NOMO-1 treated with dmso at 0.1 percent for 144 hours (cell line): Measurements from ENCODE around the gene GARIN5B.

ENCODE experiments used
- DNase-seq: peaks from one replicate; lab custom pipeline; 2025; ENCODE audit not compliant: unreplicated experiment; lab: John Stamatoyannopoulos, UW

GARIN5B gene

GRCh38 chr19:55325172-55325571 lies 37.9 kb downstream of the GARIN5B start, which contains the start of gene TMEM150B:
TMEM150B (minus strand) TSS chr19:55325341; CDS start chr19:55321036, 4,305 bp downstream.
- DNase-seq: peak; percentile 3

- no peak for DNase-seq
These were observed 38.4 kb downstream of the GARIN5B start for GRCh38 chr19:55324662-55325061.

- no peak for DNase-seq
These were observed 40.7 kb downstream of the GARIN5B start for GRCh38 chr19:55322204-55322885.

- no peak for DNase-seq
These were observed 41.5 kb downstream of the GARIN5B start for GRCh38 chr19:55321466-55322137.

GRCh38 chr19:55320844-55321419 lies 42.1 kb downstream of the GARIN5B start:
- DNase-seq: no peak

GRCh38 chr19:55319785-55320184 lies 43.3 kb downstream of the GARIN5B start:
- DNase-seq: no peak

GRCh38 chr19:55316646-55317045 lies 46.4 kb downstream of the GARIN5B start:
- DNase-seq: no peak

GRCh38 chr19:55315956-55316525 lies 47.0 kb downstream of the GARIN5B start:
- DNase-seq: no peak

- DNase-seq: no peak
These were observed 48.7 kb downstream of the GARIN5B start for GRCh38 chr19:55314396-55314795.

- DNase-seq: no peak
These were observed 50.2 kb downstream of the GARIN5B start for GRCh38 chr19:55312621-55313512.

GRCh38 chr19:55311797-55312196 lies 51.3 kb downstream of the GARIN5B start:
- no peak for DNase-seq

- no peak for DNase-seq
These were observed 51.7 kb downstream of the GARIN5B start for GRCh38 chr19:55311397-55311796.

GRCh38 chr19:55310498-55310897 lies 52.6 kb downstream of the GARIN5B start:
- DNase-seq: no peak

GRCh38 chr19:55309448-55309847 lies 53.6 kb downstream of the GARIN5B start:
- DNase-seq: no peak

- DNase-seq: no peak
These were observed 54.8 kb downstream of the GARIN5B start for GRCh38 chr19:55308281-55308680.

- DNase-seq: no peak
These were observed 56.3 kb downstream of the GARIN5B start for GRCh38 chr19:55306712-55307111.

- no peak for DNase-seq
These were observed 57.0 kb downstream of the GARIN5B start for GRCh38 chr19:55305983-55306562.

GRCh38 chr19:55305491-55305890 lies 57.6 kb downstream of the GARIN5B start:
- peak; percentile 23 for DNase-seq

GRCh38 chr19:55304980-55305379 lies 58.1 kb downstream of the GARIN5B start:
- no peak for DNase-seq
